ENCODE results near the gene ERAL1.

Gene ERAL1

DNA sequence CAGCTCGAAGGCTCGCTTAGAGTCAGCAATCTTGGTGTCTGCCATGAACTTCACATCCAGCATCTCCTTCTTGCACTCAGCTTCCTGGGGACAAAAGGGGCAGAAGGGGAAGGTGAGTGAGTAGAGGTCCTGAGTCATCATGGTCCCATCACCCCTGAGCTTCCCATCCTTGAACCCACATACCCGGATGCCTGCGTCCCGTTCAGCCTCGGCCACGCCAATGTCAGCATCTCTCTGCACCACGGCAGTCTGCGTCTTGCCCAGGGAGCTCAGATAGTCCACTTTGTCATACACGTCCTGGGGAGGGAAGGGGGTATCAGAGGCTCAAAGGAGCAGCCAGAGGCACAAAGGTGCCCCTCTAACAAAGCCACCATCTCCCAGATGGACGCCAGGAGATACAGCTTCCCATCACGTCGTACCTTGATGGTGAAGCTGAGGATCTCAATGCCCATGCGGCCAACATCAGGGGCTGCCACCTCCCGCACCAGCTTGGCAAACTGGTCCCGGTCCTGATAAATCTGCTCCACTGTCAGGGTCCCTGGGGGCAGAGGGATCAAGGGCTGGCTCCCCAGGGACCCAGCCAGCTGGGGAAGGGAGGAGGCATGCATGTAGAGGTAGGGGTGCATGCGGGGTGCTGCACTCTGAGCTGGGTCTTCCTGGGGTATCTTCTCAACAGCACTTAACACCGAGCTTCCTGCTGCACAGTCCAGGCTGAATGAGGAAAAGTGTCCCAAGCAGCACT is 27.5 kb downstream of the ERAL1 start:
- H3K27ac ChIP-seq: no peak overlapping the region

GRCh38 chr17:28883967-28884702 is 29.3 kb downstream of the ERAL1 start:
- H3K27ac ChIP-seq: no peak overlapping the region
- H3K4me3 ChIP-seq (ENCODE audit: low read depth, low read length): no peak overlapping the region
- no peak for DNase-seq
- no peaks in the 10 kb centered on the region for H3K27me3 ChIP-seq (ENCODE audit: insufficient read depth, low read depth, severe bottlenecking)
- peaks cover 44% of the 10 kb centered on the region for H3K36me3 ChIP-seq
- H3K9me3 ChIP-seq (ENCODE audit: severe bottlenecking): no peaks in the 10 kb centered on the region
- no peak for TF ChIP-seq CTCF (IDR thresholded peaks at IDR 0.05; ENCODE audit: low read depth, low read length)

More for the DNA sequence above, 27.5 kb downstream of the ERAL1 start:
- Histone ChIP-seq H3K4me3 (ENCODE audit: low read depth, low read length) (no peak overlapping the region), H3K36me3 (peaks cover 52% of the 10 kb centered on the region), H3K27me3 (ENCODE audit: insufficient read depth, low read depth, severe bottlenecking) (no peaks in the 10 kb centered on the region), H3K9me3 (ENCODE audit: severe bottlenecking) (no peaks in the 10 kb centered on the region)
- no peak for DNase-seq
- no peak for TF ChIP-seq CTCF (IDR thresholded peaks at IDR 0.05; ENCODE audit: low read depth, low read length)

GRCh38 chr17:28885363-28885762 is 30.5 kb downstream of the ERAL1 start:
- no peak for TF ChIP-seq CTCF (IDR thresholded peaks at IDR 0.05; ENCODE audit: low read depth, low read length)
- H3K27me3 ChIP-seq (ENCODE audit: insufficient read depth, low read depth, severe bottlenecking): no peaks in the 10 kb centered on the region
- H3K36me3 ChIP-seq: peaks cover 33% of the 10 kb centered on the region
- H3K9me3 ChIP-seq (ENCODE audit: severe bottlenecking): no peaks in the 10 kb centered on the region
- H3K4me3 ChIP-seq (ENCODE audit: low read depth, low read length): no peak overlapping the region
- no peak for DNase-seq
- no peak overlapping the region for H3K27ac ChIP-seq

DNA sequence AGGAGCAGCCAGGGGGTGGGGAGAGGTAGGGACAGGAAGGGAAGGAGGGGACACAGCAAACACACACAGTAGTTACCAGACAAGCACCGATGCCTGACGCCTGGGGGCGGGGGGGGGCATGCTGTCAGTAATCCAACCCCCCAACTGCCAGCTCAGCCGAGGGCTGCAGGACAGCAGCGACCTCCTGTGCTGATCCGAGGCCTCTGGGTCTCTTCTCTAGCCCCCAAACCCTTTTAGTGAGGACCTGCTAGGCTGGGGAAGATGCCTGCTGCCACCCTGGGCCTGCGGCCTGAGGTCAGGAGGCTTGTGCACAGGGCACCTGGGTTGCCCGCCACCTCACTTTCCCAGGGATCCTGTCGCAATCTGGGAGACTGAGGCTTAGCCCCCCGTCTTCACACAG is 31.1 kb downstream of the ERAL1 start:
- DNase-seq: no peak
- TF ChIP-seq CTCF (IDR thresholded peaks at IDR 0.05; ENCODE audit: low read depth, low read length): no peak
- H3K4me3 ChIP-seq (ENCODE audit: low read depth, low read length): no peak overlapping the region
- peaks cover 27% of the 10 kb centered on the region for H3K36me3 ChIP-seq
- H3K9me3 ChIP-seq (ENCODE audit: severe bottlenecking): no peaks in the 10 kb centered on the region
- H3K27ac ChIP-seq: no peak overlapping the region
- H3K27me3 ChIP-seq (ENCODE audit: insufficient read depth, low read depth, severe bottlenecking): no peaks in the 10 kb centered on the region

GRCh38 chr17:28887871-28888471 is 33.2 kb downstream of the ERAL1 start:
- Histone ChIP-seq H3K4me3 (ENCODE audit: low read depth, low read length) (no peak overlapping the region), H3K9me3 (ENCODE audit: severe bottlenecking) (no peaks in the 10 kb centered on the region), H3K27me3 (ENCODE audit: insufficient read depth, low read depth, severe bottlenecking) (no peaks in the 10 kb centered on the region), H3K36me3 (peaks cover 12% of the 10 kb centered on the region), H3K27ac (no peak overlapping the region)
- DNase-seq: no peak
- no peak for TF ChIP-seq CTCF (IDR thresholded peaks at IDR 0.05; ENCODE audit: low read depth, low read length)
